ENCODE data around the gene HTR3D.

GRCh38 chr3:184015381-184016019, 16.0 kb upstream of the HTR3D start:
- TF ChIP-seq POLR2AphosphoS5 (IDR thresholded peaks at IDR 0.05; ENCODE audit: low read depth, low read length) = no peak
- no peak for TF ChIP-seq REST (IDR thresholded peaks at IDR 0.05; ENCODE audit: insufficient read depth in 1 of 2, low read depth in 2 of 2, low read length in 2 of 2)
